CD4-positive, alpha-beta T cell treated with Interleukin-15 for 1 hour (primary cell): ENCODE measurements around the gene CEACAM3.
"Not testable (repeated sequence)": the region's sequence is repeated elsewhere in the genome, so short reads cannot be mapped to it uniquely, and the experiment has no call there.

Experiments
- DNase-seq: peaks from one replicate; pipeline ENCODE4 v3.0.0-alpha.2; 2020

The CEACAM3 gene

GRCh38 chr19:41796362-41796761 lies at the start of gene CEACAM3:
CEACAM3 (plus strand) TSS chr19:41796587; CDS start chr19:41796678, 91 bp downstream.
- no peak for DNase-seq

GRCh38 chr19:41746593-41747227 lies 49.7 kb upstream of the CEACAM3 start:
- peak; percentile 30 for DNase-seq

- no peak for DNase-seq
Measured at GRCh38 chr19:41748012-41748411, 48.4 kb upstream of the CEACAM3 start.

GRCh38 chr19:41750248-41751134 lies 45.9 kb upstream of the CEACAM3 start:
- DNase-seq = not testable (repeated sequence)

- peak; percentile 59 for DNase-seq
Measured at GRCh38 chr19:41753159-41753558, 43.2 kb upstream of the CEACAM3 start.

- DNase-seq = peak; percentile 58
Measured at GRCh38 chr19:41753936-41754529, 42.4 kb upstream of the CEACAM3 start.

- DNase-seq = no peak
Measured at GRCh38 chr19:41755328-41755913, 41.0 kb upstream of the CEACAM3 start, which contains the start of gene CEACAM6. CEACAM6 (plus strand) TSS chr19:41755530; CDS start chr19:41755639, 109 bp downstream.

GRCh38 chr19:41758846-41759245 lies 37.5 kb upstream of the CEACAM3 start:
- no peak for DNase-seq

GRCh38 chr19:41767115-41767514 lies 29.3 kb upstream of the CEACAM3 start:
- DNase-seq = no peak

GRCh38 chr19:41768105-41768504 lies 28.3 kb upstream of the CEACAM3 start:
- DNase-seq = not testable (repeated sequence)

- no peak for DNase-seq
Measured at GRCh38 chr19:41769608-41770007, 26.8 kb upstream of the CEACAM3 start.

- DNase-seq = no peak
Measured at GRCh38 chr19:41771410-41771809, 25.0 kb upstream of the CEACAM3 start.

GRCh38 chr19:41774515-41774980 lies 21.8 kb upstream of the CEACAM3 start:
- DNase-seq = peak; percentile 24

GRCh38 chr19:41776700-41777099 lies 19.7 kb upstream of the CEACAM3 start:
- DNase-seq = no peak

- DNase-seq = no peak
Measured at GRCh38 chr19:41783612-41784011, 12.8 kb upstream of the CEACAM3 start.

- no peak for DNase-seq
Measured at GRCh38 chr19:41784312-41784711, 12.1 kb upstream of the CEACAM3 start.

- DNase-seq = no peak
Measured at GRCh38 chr19:41784743-41785142, 11.6 kb upstream of the CEACAM3 start.

- DNase-seq = peak; percentile 77
Measured at GRCh38 chr19:41785653-41786052, 10.7 kb upstream of the CEACAM3 start.

GRCh38 chr19:41787055-41787454 lies 9.3 kb upstream of the CEACAM3 start:
- DNase-seq = no peak

- not testable (repeated sequence) for DNase-seq
Measured at GRCh38 chr19:41788518-41788917, 7.9 kb upstream of the CEACAM3 start.

GRCh38 chr19:41789053-41789452 lies 7.3 kb upstream of the CEACAM3 start:
- DNase-seq = not testable (repeated sequence)

GRCh38 chr19:41792513-41793413 lies 3.6 kb upstream of the CEACAM3 start:
- DNase-seq = peak; percentile 43
